GM04504 (cell line): ENCODE measurements around the gene RTN1.
A peak's percentile ranks its signal among the peaks of the same experiment; 100 is the strongest.

Experiments used
- DNase-seq: peaks from one replicate; pipeline ENCODE4 v3.0.0-alpha.2; 2012; ENCODE audit warnings: low read depth

The RTN1 gene

DNA sequence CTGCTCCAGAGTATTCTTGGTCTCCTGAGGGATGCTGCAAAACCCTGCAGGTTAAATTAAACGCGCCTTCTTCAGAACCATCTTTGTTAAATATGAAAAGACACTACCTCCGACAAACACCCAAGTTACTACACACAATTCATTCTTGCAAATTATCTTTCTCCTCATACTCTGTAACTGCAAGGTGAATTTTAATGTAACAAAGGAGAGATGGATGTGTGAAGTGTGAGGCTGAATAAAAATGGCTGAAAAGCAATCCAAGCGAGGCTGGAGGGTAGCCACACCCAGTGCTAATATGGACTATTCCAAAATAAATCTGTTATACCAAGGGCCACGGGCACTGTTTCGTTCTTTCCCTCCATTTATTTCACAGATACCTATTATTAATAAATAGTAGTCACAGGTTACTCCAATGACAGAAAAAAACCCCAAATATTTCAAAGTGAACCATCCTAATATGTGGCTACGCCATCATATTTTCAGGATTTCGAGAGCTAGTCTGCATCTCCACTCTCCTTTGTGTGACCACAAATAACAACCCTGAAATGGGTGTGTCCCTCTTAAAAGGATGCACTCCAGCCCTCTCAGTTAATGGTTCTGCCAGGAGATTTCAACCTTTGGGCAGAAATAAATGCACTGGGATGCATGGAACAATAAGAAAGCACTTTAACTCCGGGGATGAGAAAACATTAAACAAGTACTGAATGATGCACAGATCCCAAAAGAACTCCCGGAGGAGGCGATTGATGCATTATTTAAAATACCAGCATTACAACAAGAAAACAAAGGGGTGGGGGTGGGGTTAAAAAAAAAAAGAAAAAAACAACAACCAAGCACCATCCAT, 240.9 kb downstream of the RTN1 start:
- no peak for DNase-seq

DNA sequence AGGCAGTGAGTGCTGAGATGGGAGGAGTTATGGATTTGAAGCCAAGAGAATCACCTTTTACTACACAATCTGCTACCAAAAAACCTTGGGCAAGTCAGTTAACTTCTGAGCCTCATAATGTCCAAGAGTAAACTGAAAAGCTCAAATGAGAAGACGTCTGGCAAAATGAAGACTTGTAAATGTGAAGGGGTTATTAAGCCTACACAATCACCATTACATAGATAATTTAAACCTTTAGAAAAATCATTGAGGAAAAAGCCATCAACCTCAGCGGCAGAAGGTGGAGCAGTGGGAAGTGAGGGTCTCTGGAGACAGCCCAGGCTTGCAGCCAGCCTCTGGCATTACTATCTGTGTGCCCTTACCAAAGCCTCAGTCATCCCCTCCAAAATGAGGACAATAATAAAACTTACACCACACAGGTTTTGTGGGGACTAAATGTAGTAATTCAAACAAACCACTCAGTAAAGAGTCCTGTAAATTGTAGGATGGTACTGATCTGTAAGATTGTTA, 243.5 kb downstream of the RTN1 start:
- DNase-seq, result no peak

DNA sequence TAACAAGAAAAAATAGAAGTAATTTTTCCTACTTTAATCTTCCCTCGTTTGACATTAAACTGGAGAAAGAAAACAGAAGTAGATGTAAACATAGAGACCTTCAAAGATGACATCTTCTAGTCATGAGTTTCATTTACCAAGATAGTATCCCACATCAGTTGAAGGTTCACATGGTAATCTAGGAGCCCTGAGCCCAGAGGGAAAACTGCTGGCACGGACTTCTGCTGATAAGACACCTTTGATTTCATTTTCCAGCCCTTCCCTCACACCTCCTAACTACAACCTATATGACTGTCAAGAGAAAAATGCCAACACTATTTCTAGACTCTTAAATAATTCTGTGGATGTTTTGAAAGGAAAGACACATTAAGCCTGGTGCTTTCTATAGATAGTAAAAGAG, 247.9 kb downstream of the RTN1 start:
- no peak for DNase-seq

DNA sequence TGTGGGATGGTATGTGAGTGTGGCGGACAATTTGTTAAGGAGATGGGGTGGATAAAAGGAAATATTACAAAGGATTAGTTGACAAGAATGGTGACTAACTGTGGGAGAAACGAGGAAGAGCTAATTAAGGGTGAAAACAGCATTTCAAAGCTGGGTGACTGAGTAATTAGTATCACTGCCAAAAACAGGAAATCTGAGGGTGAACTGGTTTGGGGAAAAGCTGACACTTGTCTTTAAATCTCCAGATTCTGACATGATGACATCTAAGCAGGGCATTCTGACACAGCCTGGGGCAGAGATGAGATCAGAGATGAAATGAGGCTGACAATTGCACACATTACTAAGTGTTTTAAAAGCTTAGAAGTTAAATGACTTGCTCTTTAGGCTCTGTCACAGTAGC, 251.5 kb downstream of the RTN1 start:
- DNase-seq, result no peak

DNA sequence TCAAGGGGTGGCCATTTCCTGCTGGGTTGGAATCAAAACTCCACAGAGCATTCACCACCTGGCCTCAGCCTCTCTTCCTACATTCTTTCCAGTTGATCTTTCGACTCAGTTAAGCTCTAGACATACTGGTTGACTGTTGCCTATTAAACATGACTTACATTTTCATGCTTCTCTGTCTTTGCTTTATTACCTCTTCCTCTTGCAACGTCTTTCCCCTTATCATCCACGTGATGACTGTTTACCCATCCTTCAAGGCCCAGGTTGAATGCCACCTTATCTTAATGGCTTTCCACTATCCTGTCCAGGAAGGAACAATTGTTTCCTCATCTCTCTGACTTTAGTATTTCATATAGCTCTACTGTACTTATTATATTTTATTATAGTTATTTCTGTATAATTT, 269.5 kb downstream of the RTN1 start:
- DNase-seq, result no peak

DNA sequence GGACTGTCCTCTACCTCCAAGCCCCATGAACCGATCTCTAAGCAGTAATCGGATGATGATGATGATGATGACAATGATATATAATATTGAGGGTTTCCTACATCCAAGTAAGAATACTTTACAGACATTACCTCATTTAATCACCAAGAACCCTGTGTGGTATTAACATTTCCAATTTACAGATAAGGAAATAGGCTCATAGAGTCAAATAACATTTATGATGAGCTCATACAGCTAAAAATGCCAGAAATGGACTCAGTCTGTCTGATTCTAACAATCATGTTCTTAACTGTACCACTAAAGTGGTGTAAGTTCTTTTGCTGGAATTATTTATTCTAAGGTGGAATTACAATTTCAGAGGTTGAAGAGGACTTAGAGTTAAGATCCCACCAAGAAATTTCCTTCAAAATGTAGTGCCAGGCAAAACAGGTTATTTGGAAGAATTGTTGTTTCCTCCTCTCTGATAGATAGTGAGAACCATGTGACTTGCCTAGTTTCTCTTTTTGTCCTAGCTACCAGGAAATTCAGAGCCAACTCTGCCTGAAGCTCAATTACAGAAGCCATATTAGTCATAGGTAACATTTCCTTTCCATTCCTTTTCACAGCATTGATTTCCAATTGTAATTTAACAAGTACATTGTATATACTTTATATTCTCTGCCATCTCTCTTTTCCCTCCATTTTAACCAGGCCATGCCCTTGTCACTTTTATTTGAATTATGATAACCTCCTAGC, 270.2 kb downstream of the RTN1 start:
- no peak for DNase-seq

DNA sequence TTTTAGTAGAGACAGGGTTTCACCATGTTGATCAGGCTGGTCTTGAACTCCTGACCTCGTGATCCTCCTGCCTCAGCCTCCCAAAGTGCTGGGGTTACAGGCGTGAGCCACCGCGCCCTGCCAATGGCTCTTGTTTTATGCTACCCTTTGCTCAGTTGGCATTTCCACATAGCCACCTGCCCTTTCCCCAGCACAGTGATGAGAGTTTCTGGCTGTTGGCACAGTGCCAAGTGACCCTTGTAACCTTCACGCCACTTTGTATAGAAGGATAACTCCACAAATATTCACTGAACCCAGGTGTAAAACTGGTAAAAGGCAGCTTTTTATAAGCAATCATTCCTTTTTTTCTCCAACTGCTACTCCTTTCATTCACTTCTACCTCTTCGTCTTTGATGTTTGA, 275.5 kb downstream of the RTN1 start:
- DNase-seq, result no peak

DNA sequence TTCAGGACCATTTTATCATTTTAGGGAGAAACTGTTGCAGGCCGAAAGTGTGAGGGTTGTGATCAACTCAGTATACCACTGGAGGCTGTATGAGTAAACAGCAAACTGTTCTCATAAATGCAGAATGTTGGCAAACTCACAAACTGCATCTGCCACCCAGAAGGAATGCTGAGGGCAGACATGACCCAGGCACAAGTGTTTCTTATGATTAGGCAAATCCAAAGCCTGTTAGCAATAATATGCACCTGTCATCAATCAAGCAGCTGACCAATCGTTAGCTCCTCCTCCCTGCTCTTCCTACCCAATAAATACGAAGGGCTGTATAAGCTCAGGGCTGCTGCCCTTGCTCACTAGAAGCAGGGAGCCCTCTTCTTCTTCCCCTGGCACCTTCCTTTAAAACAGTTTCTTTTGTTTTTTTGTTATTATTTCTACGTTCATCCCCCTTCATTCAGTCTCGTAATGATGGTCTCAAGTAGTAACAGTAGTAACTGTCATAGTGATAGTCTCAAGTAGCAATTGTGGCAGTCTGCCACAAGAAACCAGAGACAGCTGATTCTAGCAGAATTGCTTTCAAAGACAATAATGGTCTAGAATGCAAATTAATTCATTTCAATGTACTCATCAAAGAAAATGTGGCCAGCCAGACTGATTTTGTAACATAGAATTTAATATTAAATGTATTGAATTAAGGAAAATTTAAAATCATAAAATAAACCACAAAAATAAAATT, 278.8 kb downstream of the RTN1 start:
- no peak for DNase-seq

DNA sequence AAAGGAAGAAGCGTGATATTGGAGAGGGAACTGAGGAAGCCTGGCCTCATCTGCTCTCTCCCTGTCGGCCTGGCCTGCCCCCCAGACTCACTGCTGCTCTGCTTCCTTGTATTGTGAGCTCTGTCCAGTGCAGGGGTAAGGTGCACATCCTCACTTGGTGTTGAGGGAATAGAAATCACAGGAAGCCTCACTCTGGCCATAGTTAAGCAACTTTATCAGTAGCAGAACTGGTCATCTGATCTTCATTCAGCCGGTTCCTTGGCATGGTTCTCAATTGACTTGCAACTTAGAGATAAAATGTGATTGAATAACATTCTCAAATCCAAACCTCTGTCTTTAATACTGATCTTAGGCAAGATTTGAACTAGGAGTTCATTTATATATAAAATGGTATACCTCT, 282.5 kb downstream of the RTN1 start:
- DNase-seq, result no peak

DNA sequence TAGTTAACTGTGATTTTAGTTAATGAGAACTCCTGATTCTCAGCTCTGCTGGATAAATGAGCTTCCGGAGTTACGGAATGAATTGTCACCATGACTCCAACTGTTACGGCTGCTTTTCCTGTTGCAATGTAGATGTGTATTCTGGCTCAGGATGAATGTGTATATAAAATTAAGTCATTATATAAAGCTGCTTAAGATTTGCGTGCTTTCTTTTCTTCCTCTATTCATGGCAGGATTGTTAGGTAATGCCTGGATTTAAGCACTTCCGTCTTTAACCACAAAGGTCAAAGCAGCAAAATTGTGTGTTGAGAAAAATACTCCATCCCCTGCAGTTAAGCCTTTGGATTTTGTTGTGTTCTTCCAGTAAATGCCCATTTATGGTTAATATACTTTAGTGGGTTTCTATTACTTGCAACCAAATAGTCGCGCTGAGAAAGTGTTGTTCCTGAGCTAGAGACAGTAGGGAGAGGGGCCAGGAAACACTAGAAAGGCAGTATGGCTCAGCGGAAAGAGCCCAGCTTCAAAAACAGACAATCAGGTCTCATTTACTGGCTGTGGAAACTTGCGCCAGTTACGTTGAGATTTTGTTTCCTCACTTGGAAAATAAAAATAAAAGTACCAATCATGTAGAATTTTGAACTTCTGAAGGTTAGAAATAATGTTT, 284.6 kb downstream of the RTN1 start:
- DNase-seq, result no peak

DNA sequence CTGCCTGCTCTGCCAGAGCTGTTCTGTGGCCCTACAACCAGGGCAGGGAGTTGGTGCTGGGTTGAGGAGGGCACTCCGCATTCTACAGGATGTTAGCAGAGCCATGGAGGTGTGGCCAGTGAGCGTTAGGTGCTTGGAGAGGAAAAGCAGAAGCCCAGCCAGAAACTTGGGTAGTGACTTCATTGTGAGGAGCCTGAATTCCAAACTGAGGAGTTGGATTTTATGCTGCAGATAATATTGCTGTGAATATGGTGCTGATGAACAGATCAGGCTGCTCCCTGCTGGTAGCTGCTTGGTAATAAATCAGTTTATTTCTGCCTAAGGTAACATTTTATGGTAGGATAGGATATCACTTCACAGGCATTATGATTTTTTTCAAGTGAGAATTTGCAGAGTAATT, 286.8 kb downstream of the RTN1 start:
- DNase-seq, result no peak

DNA sequence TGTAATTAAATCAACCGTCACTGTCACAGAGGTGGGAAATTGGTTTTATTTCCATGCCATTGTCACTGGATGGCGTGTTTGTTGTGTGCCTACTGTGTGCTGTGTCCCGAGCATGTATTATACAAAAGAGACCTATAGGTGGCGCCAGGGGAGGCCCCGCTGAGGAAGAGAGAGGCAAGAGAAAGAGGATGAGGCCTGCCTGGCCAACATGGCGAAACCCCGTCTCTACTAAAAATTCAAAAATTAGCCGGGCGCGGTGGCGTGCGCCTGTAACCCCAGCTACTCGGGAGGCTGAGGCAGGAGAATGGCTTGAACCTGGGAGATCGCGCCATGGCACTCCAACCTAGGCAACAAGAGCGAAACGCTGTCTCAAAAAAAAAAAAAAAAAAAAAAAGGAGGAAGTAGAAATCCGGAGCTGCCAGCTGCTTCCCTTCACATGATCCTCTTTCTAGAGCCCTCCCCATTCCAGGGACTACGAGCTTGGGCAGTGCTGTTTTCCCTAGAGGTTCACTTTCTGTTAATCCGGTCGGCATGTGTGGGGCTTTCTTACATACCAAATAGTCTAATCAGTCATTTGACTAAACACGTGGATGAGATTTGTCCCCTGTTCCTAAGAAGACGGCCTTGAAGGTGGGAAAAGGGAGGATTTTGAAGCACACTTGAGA, 287.6 kb downstream of the RTN1 start:
- no peak for DNase-seq

DNA sequence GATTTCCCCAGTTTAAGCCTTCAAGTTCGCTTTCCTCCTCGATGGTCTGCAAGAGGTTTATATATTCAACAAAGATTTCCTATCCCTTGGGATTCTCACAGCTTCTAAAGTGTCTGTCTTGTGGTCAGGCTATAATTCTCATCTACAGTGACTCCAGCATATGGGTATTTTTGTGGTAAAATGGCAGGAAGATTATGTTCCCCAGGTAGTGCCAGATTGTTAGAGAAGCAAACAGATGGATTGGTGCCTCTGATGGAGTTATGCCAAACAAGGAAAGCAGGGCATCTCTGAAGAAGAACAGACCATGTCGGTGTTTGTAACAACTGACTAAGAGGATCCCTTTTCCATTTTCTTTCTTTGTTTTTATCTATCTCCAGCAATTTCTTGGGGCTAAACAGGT, 288.4 kb downstream of the RTN1 start:
- DNase-seq, result no peak

DNA sequence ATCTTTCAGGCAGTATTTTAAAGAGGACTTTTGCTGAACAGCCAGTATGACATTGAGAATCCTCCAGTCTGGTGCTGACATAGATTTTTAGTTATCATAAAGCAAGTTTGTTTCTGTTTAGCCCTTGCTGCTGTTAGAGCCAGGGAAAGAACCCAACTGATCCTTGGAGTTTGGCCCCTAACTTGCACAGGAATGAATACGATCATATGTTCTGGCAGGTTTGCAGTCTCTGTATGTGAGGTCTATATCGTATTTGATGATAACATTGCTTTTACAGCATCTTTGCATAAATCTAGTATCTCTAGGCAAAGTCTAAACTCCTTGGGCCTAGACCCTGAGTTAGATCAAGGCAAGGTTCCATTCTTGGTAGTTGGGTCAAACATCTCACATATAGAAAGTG, 289.7 kb downstream of the RTN1 start:
- DNase-seq, result no peak

DNA sequence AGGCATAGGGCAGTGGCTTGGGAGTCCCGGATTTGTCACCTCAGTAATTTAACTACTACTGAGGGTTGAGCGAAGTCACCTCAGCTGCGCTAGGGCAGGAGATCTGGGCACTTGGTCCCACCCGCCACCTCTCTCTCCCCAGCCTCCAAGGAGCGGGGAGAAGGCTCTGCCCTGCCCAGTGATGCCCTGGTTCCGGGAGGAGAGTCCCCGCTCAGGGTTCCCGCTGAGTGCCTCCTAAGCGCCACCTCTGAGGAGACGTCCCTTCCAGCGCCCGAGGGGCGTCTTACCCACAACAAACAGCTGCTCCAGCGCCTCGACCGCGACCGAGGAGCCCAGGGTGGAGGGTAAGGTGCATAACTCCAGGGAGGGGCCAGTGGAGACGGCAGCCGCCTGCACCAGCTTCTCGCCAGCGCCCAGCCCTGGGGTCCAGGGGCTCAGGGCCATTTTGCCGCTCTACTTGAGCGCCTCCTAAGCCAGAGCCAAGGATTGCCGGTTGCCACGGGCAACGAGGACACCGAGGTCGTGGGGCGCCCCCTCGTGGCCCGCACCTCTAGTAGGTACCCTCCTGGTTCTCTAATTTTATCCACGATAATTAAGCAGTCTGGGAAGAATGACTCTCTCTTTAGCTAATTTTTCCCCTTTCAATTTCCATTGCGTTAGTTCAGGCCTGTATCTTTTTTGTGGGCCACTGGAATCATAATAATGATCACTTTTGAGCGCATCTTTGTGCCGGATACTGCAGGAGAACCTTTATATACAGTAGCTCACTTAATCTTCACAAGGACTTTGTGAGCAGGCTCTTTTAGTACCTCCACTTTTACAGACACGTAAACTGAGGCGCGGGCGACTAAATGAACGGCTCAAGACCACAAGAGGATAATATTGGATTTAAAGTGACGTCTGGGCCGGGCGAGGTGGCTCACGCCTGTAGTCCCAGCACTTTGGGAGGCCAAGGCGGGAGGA, 294.0 kb downstream of the RTN1 start, which contains the start of gene CCDC175:
Gene CCDC175 (minus strand): TSS at position 481 of the 963 bp plus-strand sequence. CDS start 37 bp downstream, at position 444.
- peak; percentile 6 for DNase-seq

DNA sequence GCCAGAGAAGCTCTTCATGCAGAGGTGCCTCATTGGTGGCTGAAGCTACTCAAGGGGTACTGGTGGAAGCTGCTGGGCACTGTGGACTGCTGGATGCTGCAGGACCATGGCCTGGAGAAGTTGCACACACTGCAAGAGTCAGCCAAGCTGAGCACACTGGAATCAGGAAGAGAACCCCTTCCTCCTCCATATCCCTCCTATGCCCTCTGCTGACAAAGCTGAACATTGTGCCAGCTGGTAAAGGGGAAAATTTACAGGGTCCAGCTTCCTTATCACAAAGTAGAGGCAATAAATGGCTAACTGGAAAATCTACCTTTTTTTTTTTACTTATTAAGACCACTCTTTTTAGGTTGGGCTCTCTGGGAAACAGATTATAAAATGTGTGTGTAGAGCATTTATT, 300.5 kb downstream of the RTN1 start:
- DNase-seq, result no peak

DNA sequence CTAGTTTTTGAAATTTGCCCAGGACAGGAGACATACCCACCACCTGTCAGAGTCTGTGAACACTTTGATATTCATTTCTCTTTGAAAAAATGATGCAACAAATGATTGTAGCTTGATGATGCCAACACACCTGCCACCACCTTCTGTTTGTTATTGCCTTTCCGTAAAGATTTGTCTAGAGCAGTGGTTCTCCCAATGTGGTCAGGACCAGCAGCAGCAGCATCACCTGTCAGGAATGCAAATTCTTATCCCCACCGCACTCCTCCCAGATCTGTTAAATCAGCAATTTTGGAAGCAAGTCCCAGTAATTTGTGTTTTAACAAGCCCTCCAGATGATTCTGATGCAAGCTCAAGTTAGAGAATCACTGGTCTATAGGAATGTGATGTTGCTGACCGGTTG, 303.9 kb downstream of the RTN1 start:
- no peak for DNase-seq

DNA sequence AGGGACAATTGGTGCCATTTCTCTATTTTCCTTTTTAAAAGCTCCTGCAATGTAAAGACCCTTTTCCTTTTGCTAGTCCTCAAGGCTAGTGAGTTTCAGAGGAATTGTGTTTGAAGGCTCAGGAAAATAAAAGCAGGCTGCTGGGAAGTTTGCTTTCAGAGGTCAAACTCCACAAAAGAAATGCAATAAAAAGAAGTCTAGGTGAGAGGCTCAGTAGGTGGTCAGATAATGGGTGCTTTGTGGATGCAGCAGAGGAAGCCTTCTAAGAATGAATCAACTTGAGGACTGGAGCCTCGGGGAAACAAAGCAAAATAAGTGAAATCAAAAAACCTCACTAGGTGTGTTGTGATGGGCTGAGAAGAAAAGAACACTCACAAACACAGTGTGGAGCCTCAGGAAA, 304.3 kb downstream of the RTN1 start:
- no peak for DNase-seq

DNA sequence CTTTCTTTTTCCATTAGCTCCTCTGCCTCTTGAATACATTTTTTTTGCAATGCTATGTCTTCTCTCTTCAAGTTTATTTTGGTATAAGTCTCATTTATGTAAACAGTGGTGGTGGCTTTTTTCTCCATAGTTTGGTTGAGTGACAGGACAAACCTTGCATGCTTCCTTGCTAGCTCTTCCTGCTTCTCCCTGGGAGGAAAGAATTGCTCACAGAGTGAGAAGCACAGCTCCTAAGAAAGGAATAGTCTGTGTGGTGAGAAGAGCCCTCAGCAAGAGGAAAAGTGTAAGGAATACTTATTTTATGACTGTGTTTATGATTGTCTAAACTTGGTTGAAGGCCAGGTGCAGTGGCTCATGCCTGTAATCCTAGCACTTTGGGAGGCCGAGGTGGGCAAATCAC, 305.5 kb downstream of the RTN1 start:
- DNase-seq, result no peak

DNA sequence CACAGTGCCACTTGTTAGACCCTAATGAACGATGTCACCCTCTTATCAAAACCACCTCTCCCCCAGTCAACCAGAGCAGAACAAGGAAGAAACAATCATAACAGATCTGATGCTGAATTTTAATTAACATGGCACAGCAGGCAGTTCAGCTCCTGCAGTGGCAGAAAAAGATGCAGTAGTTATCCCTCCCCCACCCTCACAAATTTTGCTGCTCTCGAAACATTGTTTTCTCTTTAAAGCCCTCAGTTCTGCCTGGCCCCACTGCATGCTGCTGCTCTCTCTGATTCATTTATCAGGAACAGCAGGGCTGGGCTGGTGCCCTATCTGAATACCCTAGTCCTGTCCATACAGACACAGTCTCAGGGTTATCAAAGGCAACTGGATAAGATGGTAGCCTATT, 306.2 kb downstream of the RTN1 start:
- no peak for DNase-seq
